Parathyroid adenoma (tissue), 2 donors: ENCODE data around the gene FBXL13.

Experiments
- H2AFZ ChIP-seq: fragments of 300-600 bp; sonication (generic); one replicate; pipeline ENCODE4 v1.7.0; 2017; ENCODE audit warnings: antibody characterized with exemption, mild to moderate bottlenecking
- H3K27ac ChIP-seq: fragments of 300-600 bp; sonication (generic); one replicate; pipeline ENCODE4 v1.7.0; 2017
- H3K27me3 ChIP-seq: fragments of 300-600 bp; sonication (generic); one replicate; pipeline ENCODE4 v1.7.0; 2017; ENCODE audit warnings: low read length; ENCODE audit not compliant: control insufficient read depth, insufficient read depth
- H3K36me3 ChIP-seq: fragments of 300-600 bp; sonication (generic); one replicate; pipeline ENCODE4 v1.7.0; 2017; ENCODE audit warnings: low read length; ENCODE audit not compliant: control insufficient read depth, insufficient read depth
- H3K4me1 ChIP-seq: fragments of 300-600 bp; sonication (generic); one replicate; pipeline ENCODE4 v1.7.0; 2017; ENCODE audit warnings: control low read depth
- H3K4me2 ChIP-seq: fragments of 300-600 bp; sonication (generic); one replicate; pipeline ENCODE4 v1.7.0; 2017; ENCODE audit warnings: low read length
- H3K4me3 ChIP-seq: fragments of 300-600 bp; sonication (generic); one replicate; pipeline ENCODE4 v1.7.0; 2017; ENCODE audit warnings: low read depth, low read length
- H3K79me2 ChIP-seq: fragments of 300-600 bp; sonication (generic); one replicate; pipeline ENCODE4 v1.7.0; 2017; ENCODE audit warnings: control low read depth
- H3K9ac ChIP-seq: fragments of 300-600 bp; sonication (generic); one replicate; pipeline ENCODE4 v1.7.0; 2017; ENCODE audit warnings: mild to moderate bottlenecking
- H3K9me3 ChIP-seq: fragments of 300-600 bp; sonication (generic); one replicate; pipeline ENCODE4 v1.7.0; 2017; ENCODE audit warnings: low read length; ENCODE audit not compliant: control insufficient read depth
- CTCF ChIP-seq: fragments of 300-600 bp; sonication (generic); IDR thresholded peaks from one replicate; pipeline ENCODE4 v1.7.0; 2017; ENCODE audit warnings: antibody characterized with exemption, mild to moderate bottlenecking
- donor health status: primary hyperparathyroidism.

Gene FBXL13

GRCh38 chr7:102817616-102818573 lies 256.7 kb downstream of the FBXL13 start:
- no peaks in the 10 kb centered on the region for H3K36me3 ChIP-seq
- TF ChIP-seq CTCF, result no peak
- no peak overlapping the region for H2AFZ ChIP-seq
- H3K27ac ChIP-seq, result no peak overlapping the region
- H3K4me3 ChIP-seq, result no peak overlapping the region
- no peak overlapping the region for H3K4me2 ChIP-seq
- no peaks in the 10 kb centered on the region for H3K9me3 ChIP-seq
- H3K79me2 ChIP-seq, result no peaks in the 10 kb centered on the region
- no peak overlapping the region for H3K9ac ChIP-seq
- no peaks in the 10 kb centered on the region for H3K27me3 ChIP-seq
- no peaks in the 10 kb centered on the region for H3K4me1 ChIP-seq

- TF ChIP-seq CTCF, result no peak
- no peak overlapping the region for H3K4me2 ChIP-seq
- peaks cover 12% of the 10 kb centered on the region for H3K4me1 ChIP-seq
- H2AFZ ChIP-seq, result no peak overlapping the region
- no peak overlapping the region for H3K9ac ChIP-seq
- H3K27me3 ChIP-seq, result no peaks in the 10 kb centered on the region
- no peaks in the 10 kb centered on the region for H3K36me3 ChIP-seq
- no peak overlapping the region for H3K27ac ChIP-seq
- H3K4me3 ChIP-seq, result no peak overlapping the region
- no peaks in the 10 kb centered on the region for H3K79me2 ChIP-seq
- no peaks in the 10 kb centered on the region for H3K9me3 ChIP-seq
Observed at GRCh38 chr7:102814025-102814471, 260.5 kb downstream of the FBXL13 start.

GRCh38 chr7:102813191-102814024 lies 261.2 kb downstream of the FBXL13 start:
- H3K4me3 ChIP-seq, result no peak overlapping the region
- H3K27ac ChIP-seq, result no peak overlapping the region
- no peaks in the 10 kb centered on the region for H3K79me2 ChIP-seq
- H3K27me3 ChIP-seq, result no peaks in the 10 kb centered on the region
- H3K9me3 ChIP-seq, result no peaks in the 10 kb centered on the region
- no peaks in the 10 kb centered on the region for H3K36me3 ChIP-seq
- no peak for TF ChIP-seq CTCF
- peaks cover 12% of the 10 kb centered on the region for H3K4me1 ChIP-seq
- H3K9ac ChIP-seq, result no peak overlapping the region
- no peak overlapping the region for H2AFZ ChIP-seq
- H3K4me2 ChIP-seq, result no peak overlapping the region

GRCh38 chr7:102811942-102812678 lies 262.5 kb downstream of the FBXL13 start:
- Histone ChIP-seq H3K9ac (no peak overlapping the region), H3K27ac (peak overlapping the region; percentile 34), H3K79me2 (no peaks in the 10 kb centered on the region), H3K27me3 (no peaks in the 10 kb centered on the region), H2AFZ (no peak overlapping the region), H3K4me3 (no peak overlapping the region), H3K4me1 (peaks cover 12% of the 10 kb centered on the region), H3K36me3 (no peaks in the 10 kb centered on the region), H3K4me2 (peak overlapping the region; percentile 35), H3K9me3 (no peaks in the 10 kb centered on the region)
- TF ChIP-seq CTCF, result no peak
